ENCODE measurements around the gene AK8.

AK8 gene

DNA sequence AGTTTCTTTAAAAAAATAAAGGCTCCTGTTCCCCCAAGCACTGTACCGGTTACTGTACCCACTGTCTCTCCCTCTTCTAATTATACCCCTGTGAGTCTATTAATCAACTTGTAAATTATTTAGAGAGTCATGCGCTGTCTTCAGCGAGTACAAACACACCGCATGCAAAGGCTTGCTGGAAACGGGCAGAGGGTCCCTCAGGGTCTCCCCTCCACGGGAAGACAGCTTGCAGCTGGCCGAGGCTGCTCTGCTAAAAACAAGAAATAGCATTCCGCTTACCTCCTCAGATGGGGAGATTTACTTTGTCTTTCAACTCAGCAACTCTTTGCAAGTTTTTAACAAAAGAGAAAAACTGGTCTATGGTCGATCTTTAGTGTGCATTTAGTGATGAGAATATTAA, 71.8 kb downstream of the AK8 start:
- H3K79me2 ChIP-seq, result no peaks in the 10 kb centered on the region
- no peaks in the 10 kb centered on the region for H3K36me3 ChIP-seq (ENCODE audit: control insufficient read depth, insufficient read depth, low read length)
- no peaks in the 10 kb centered on the region for H3K27me3 ChIP-seq (ENCODE audit: control insufficient read depth, insufficient read depth, low read length)
- H2AFZ ChIP-seq, result no peak overlapping the region
- H3K4me3 ChIP-seq (ENCODE audit: low read depth, low read length), result no peak overlapping the region
- TF ChIP-seq, protein P1, sequence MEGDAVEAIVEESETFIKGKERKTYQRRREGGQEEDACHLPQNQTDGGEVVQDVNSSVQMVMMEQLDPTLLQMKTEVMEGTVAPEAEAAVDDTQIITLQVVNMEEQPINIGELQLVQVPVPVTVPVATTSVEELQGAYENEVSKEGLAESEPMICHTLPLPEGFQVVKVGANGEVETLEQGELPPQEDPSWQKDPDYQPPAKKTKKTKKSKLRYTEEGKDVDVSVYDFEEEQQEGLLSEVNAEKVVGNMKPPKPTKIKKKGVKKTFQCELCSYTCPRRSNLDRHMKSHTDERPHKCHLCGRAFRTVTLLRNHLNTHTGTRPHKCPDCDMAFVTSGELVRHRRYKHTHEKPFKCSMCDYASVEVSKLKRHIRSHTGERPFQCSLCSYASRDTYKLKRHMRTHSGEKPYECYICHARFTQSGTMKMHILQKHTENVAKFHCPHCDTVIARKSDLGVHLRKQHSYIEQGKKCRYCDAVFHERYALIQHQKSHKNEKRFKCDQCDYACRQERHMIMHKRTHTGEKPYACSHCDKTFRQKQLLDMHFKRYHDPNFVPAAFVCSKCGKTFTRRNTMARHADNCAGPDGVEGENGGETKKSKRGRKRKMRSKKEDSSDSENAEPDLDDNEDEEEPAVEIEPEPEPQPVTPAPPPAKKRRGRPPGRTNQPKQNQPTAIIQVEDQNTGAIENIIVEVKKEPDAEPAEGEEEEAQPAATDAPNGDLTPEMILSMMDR (IDR thresholded peaks at IDR 0.05), result no peak
- H3K9ac ChIP-seq, result no peak overlapping the region
- H3K9me3 ChIP-seq (ENCODE audit: control insufficient read depth, low read length), result no peaks in the 10 kb centered on the region
- H3K4me2 ChIP-seq (ENCODE audit: low read length), result no peak overlapping the region
- no peak overlapping the region for H3K27ac ChIP-seq
- no peaks in the 10 kb centered on the region for H3K4me1 ChIP-seq

- Histone ChIP-seq H3K36me3 (ENCODE audit: control insufficient read depth, insufficient read depth, low read length) (no peaks in the 10 kb centered on the region), H3K27ac (no peak overlapping the region), H3K4me2 (ENCODE audit: low read length) (no peak overlapping the region), H3K79me2 (no peaks in the 10 kb centered on the region), H3K9ac (no peak overlapping the region), H3K4me1 (peaks cover 4% of the 10 kb centered on the region), H3K9me3 (ENCODE audit: control insufficient read depth, low read length) (no peaks in the 10 kb centered on the region), H3K27me3 (ENCODE audit: control insufficient read depth, insufficient read depth, low read length) (no peaks in the 10 kb centered on the region), H2AFZ (no peak overlapping the region), H3K4me3 (ENCODE audit: low read depth, low read length) (no peak overlapping the region)
- TF ChIP-seq, protein P1 (IDR thresholded peaks at IDR 0.05), result no peak
These were observed 73.3 kb downstream of the AK8 start for GRCh38 chr9:132804576-132805295.

DNA sequence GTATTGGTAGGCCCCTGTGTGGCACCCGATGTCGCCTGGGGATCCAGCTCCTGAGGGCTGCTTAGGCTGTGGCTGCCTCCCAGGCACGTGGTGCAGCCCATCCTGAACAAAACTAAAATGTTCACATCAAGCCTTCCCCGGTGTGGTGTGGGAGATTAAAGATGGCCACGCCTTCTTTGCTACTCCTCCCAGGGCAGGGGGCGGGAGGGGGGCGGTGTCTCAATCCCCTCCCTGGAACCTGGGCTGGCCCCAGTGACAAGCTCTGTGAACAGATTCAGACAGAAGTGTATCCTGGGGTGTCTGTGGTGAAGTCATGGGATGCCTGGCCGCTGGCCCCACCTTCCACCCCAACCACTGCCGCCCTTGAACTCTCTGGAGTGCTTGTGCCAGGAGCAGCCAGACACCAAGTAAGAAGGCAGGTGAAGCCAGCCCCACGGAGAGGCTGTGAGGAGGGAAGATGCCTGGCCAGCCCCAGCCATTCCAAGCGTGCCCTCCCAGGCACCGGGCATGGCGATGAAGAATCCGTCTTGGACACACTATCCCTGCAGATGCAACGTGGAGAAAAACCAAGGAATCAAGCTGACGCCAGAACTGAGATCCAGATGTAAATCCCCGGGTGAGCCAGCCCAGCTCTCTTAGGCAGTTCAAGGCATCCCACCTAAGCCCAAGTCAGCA, 75.8 kb downstream of the AK8 start:
- Histone ChIP-seq H3K36me3 (ENCODE audit: control insufficient read depth, insufficient read depth, low read length) (no peaks in the 10 kb centered on the region), H3K4me2 (ENCODE audit: low read length) (no peak overlapping the region), H3K4me3 (ENCODE audit: low read depth, low read length) (no peak overlapping the region), H3K9ac (no peak overlapping the region), H2AFZ (no peak overlapping the region), H3K27ac (no peak overlapping the region), H3K27me3 (ENCODE audit: control insufficient read depth, insufficient read depth, low read length) (no peaks in the 10 kb centered on the region), H3K4me1 (peaks cover 18% of the 10 kb centered on the region), H3K9me3 (ENCODE audit: control insufficient read depth, low read length) (no peaks in the 10 kb centered on the region), H3K79me2 (no peaks in the 10 kb centered on the region)
- TF ChIP-seq, protein P1 (IDR thresholded peaks at IDR 0.05), result no peak

- no peak overlapping the region for H3K27ac ChIP-seq
- no peak overlapping the region for H3K4me2 ChIP-seq (ENCODE audit: low read length)
- no peak overlapping the region for H2AFZ ChIP-seq
- no peaks in the 10 kb centered on the region for H3K79me2 ChIP-seq
- H3K27me3 ChIP-seq (ENCODE audit: control insufficient read depth, insufficient read depth, low read length), result no peaks in the 10 kb centered on the region
- no peak overlapping the region for H3K9ac ChIP-seq
- H3K9me3 ChIP-seq (ENCODE audit: control insufficient read depth, low read length), result no peaks in the 10 kb centered on the region
- H3K4me1 ChIP-seq, result peaks cover 18% of the 10 kb centered on the region
- no peaks in the 10 kb centered on the region for H3K36me3 ChIP-seq (ENCODE audit: control insufficient read depth, insufficient read depth, low read length)
- no peak overlapping the region for H3K4me3 ChIP-seq (ENCODE audit: low read depth, low read length)
- TF ChIP-seq, protein P1 (IDR thresholded peaks at IDR 0.05), result no peak
These were observed 76.4 kb downstream of the AK8 start for GRCh38 chr9:132801659-132802058.

All from parathyroid adenoma (tissue), 2 donors.